ENCODE data around the gene ZNF862. TPM values are rescaled to one million over a fixed set of nuclear protein-coding genes. Genes with fewer than 3 reads are reported as not detected.

Gene ZNF862
- total RNA-seq, 4 donors from 2014 or later: 17.2 to 42.0 (median 29.4) TPM

- 77 to 83% methylated on average over 5 of the region's 5 CpGs for WGBS, 2 donors
- peaks cover 0 to 59% (median 5%) of the 10 kb centered on the region in 3 donors for H3K36me3 ChIP-seq
- no peaks in the 10 kb centered on the region for H3K27me3 ChIP-seq
- DNase-seq (ENCODE audit: low spot score in 2 of 2): no peak
- no peak overlapping the region for H3K27ac ChIP-seq
- H3K4me1 ChIP-seq: no peaks in the 10 kb centered on the region
- TF ChIP-seq, protein P1, sequence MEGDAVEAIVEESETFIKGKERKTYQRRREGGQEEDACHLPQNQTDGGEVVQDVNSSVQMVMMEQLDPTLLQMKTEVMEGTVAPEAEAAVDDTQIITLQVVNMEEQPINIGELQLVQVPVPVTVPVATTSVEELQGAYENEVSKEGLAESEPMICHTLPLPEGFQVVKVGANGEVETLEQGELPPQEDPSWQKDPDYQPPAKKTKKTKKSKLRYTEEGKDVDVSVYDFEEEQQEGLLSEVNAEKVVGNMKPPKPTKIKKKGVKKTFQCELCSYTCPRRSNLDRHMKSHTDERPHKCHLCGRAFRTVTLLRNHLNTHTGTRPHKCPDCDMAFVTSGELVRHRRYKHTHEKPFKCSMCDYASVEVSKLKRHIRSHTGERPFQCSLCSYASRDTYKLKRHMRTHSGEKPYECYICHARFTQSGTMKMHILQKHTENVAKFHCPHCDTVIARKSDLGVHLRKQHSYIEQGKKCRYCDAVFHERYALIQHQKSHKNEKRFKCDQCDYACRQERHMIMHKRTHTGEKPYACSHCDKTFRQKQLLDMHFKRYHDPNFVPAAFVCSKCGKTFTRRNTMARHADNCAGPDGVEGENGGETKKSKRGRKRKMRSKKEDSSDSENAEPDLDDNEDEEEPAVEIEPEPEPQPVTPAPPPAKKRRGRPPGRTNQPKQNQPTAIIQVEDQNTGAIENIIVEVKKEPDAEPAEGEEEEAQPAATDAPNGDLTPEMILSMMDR (IDR thresholded peaks at IDR 0.05): no peak
- no peak for TF ChIP-seq EP300 (IDR thresholded peaks at IDR 0.05)
- TF ChIP-seq POLR2A (IDR thresholded peaks at IDR 0.05): no peak
- H3K9me3 ChIP-seq: no peaks in the 10 kb centered on the region
- H3K4me3 ChIP-seq: no peak overlapping the region
These were observed 7.2 kb downstream of the ZNF862 start for GRCh38 chr7:149845257-149845980.

- H3K36me3 ChIP-seq: peaks cover 0 to 65% (median 7%) of the 10 kb centered on the region in 3 donors
- no peak overlapping the region for H3K4me3 ChIP-seq
- DNase-seq (ENCODE audit: low spot score in 2 of 2): no peak
- no peaks in the 10 kb centered on the region for H3K27me3 ChIP-seq
- H3K9me3 ChIP-seq: no peaks in the 10 kb centered on the region
- no peak overlapping the region for H3K27ac ChIP-seq
- no peaks in the 10 kb centered on the region for H3K4me1 ChIP-seq
- TF ChIP-seq POLR2A (IDR thresholded peaks at IDR 0.05) (no peak), EP300 (IDR thresholded peaks at IDR 0.05) (no peak)
- TF ChIP-seq, protein P1 (IDR thresholded peaks at IDR 0.05): no peak
- 89 to 97% methylated on average over 9 of the region's 9 CpGs for WGBS, 2 donors
These were observed 7.8 kb downstream of the ZNF862 start for GRCh38 chr7:149846021-149846420.

- peaks cover 0 to 70% (median 7%) of the 10 kb centered on the region in 3 donors for H3K36me3 ChIP-seq
- 91 to 96% methylated on average over 3 of the region's 3 CpGs for WGBS, 2 donors
- TF ChIP-seq EP300 (IDR thresholded peaks at IDR 0.05) (no peak), POLR2A (IDR thresholded peaks at IDR 0.05) (no peak)
- TF ChIP-seq, protein P1 (IDR thresholded peaks at IDR 0.05): no peak
These were observed 8.4 kb downstream of the ZNF862 start for GRCh38 chr7:149846436-149847046.

GRCh38 chr7:149849174-149849573, 11.0 kb downstream of the ZNF862 start:
- Histone ChIP-seq H3K4me3 (no peak overlapping the region), H3K36me3 (peaks cover 0 to 88% (median 7%) of the 10 kb centered on the region in 3 donors), H3K9me3 (no peaks in the 10 kb centered on the region), H3K27me3 (no peaks in the 10 kb centered on the region), H3K4me1 (peaks cover 0 to 3% (median 0%) of the 10 kb centered on the region in 4 donors), H3K27ac (no peak overlapping the region)
- TF ChIP-seq EP300 (IDR thresholded peaks at IDR 0.05) (no peak), POLR2A (IDR thresholded peaks at IDR 0.05) (no peak)
- 86 to 89% methylated on average over 6 of the region's 6 CpGs for WGBS, 2 donors
- no peak for DNase-seq (ENCODE audit: low spot score in 2 of 2)

More at GRCh38 chr7:149846436-149847046, 8.4 kb downstream of the ZNF862 start:
- Histone ChIP-seq H3K27me3 (no peaks in the 10 kb centered on the region), H3K4me3 (no peak overlapping the region), H3K4me1 (no peaks in the 10 kb centered on the region), H3K9me3 (no peaks in the 10 kb centered on the region), H3K27ac (no peak overlapping the region)
- DNase-seq (ENCODE audit: low spot score in 2 of 2): no peak

GRCh38 chr7:149850007-149850594, 11.9 kb downstream of the ZNF862 start:
- DNase-seq (ENCODE audit: low spot score in 2 of 2): no peak
- Histone ChIP-seq H3K27ac (no peak overlapping the region), H3K4me1 (peaks cover 0 to 11% (median 0%) of the 10 kb centered on the region in 4 donors), H3K27me3 (no peaks in the 10 kb centered on the region), H3K36me3 (peaks cover 0 to 82% (median 7%) of the 10 kb centered on the region in 3 donors), H3K9me3 (no peaks in the 10 kb centered on the region), H3K4me3 (no peak overlapping the region)
- TF ChIP-seq, protein P1 (IDR thresholded peaks at IDR 0.05): no peak
- no peak for TF ChIP-seq EP300 (IDR thresholded peaks at IDR 0.05)
- TF ChIP-seq POLR2A (IDR thresholded peaks at IDR 0.05): no peak
- WGBS, 2 donors: 76 to 80% methylated on average over 16 of the region's 16 CpGs
